ENCODE measurements around the gene PHF24. TPM values are rescaled to one million over a fixed set of nuclear protein-coding genes. Genes with fewer than 3 reads are reported as not detected.

The PHF24 gene
- total and polyA plus RNA-seq, 2 of the 4 experiments (the other 2 are of a cell fraction) = 0.02 TPM; not detected in 1

- TF ChIP-seq, protein P1, sequence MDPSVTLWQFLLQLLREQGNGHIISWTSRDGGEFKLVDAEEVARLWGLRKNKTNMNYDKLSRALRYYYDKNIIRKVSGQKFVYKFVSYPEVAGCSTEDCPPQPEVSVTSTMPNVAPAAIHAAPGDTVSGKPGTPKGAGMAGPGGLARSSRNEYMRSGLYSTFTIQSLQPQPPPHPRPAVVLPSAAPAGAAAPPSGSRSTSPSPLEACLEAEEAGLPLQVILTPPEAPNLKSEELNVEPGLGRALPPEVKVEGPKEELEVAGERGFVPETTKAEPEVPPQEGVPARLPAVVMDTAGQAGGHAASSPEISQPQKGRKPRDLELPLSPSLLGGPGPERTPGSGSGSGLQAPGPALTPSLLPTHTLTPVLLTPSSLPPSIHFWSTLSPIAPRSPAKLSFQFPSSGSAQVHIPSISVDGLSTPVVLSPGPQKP (IDR thresholded peaks at IDR 0.05; ENCODE audit: borderline replicate concordance, low read depth, low read length) = no peak
- TF ChIP-seq CEBPB (IDR thresholded peaks at IDR 0.05; ENCODE audit: low read depth, low read length) (no peak), SMC3 (IDR thresholded peaks at IDR 0.05; ENCODE audit: low read depth, low read length) (no peak), NFE2L2 (IDR thresholded peaks at IDR 0.05; ENCODE audit: low read depth, low read length) (no peak)
Measured at GRCh38 chr9:34989003-34989945, 31.2 kb downstream of the PHF24 start, which contains the start of gene DNAJB5 (continued).
